ENCODE data around the gene IQCE.
"Not testable (repeated sequence)": the region's sequence is repeated elsewhere in the genome, so short reads cannot be mapped to it uniquely, and the experiment has no call there.

IQCE gene

DNA sequence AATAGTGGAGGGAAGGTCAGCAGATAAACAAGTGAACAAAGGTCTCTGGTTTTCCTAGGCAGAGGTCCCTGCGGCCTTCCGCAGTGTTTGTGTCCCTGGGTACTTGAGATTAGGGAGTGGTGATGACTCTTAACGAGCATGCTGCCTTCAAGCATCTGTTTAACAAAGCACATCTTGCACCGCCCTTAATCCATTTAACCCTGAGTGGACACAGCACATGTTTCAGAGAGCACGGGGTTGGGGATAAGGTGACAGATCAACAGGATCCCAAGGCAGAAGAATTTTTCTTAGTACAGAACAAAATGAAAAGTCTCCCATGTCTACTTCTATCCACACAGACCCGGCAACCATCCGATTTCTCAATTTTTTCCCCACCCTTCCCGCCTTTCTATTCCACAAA lies 25.2 kb upstream of the IQCE start:
- DNase-seq (ENCODE audit: low read depth), result not testable (repeated sequence)

DNA sequence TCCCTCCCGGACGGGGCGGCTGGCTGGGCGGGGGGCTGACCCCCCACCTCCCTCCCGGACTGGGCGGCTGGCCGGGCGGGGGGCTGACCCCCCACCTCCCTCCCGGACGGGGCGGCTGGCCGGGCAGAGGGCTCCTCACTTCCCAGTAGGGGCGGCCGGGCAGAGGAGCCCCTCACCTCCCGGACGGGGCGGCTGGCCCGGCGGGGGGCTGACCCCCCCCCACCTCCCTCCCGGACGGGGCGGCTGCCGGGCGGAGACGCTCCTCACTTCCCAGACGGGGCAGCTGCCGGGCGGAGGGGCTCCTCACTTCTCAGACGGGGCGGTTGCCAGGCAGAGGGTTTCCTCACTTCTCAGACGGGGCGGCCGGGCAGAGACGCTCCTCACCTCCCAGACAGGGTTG lies 24.6 kb upstream of the IQCE start:
- not testable (repeated sequence) for DNase-seq (ENCODE audit: low read depth)

DNA sequence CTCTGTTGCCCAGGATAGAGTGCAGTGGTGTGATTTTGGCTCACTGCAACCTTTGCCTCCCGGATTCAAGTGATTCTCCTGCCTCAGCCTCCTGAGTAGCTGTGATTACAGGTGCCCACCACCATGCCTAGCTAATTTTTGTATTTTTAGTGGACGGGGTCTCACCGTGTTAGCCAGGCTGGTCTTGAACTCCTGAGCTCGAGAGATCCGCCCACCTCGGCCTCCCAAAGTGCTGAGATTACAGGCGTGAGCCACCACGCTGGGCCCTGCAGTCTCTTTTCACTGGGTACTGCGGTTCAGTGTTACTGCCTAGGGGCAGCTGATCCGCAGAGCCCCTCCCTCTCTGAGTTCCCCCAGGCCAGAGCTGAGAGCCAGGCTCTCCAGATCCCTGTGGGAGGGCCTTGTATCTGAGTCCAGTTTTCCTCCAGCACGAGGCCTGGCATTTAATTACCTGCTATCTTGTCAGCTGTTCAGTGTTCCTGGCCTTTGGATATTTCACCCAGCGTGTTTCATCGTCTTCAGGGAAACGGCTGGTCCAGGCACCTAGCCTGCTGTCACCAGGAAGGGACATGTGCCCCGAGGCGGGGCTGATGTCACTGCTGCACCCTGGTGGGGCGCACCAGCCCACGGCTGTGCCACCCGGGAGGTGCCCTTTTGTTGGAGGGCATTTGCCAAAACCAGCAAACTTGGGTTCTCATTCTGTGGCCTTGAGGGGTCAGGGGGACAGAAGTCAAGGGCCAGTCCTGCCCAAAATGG lies 22.7 kb upstream of the IQCE start:
- not testable (repeated sequence) for DNase-seq (ENCODE audit: low read depth)

DNA sequence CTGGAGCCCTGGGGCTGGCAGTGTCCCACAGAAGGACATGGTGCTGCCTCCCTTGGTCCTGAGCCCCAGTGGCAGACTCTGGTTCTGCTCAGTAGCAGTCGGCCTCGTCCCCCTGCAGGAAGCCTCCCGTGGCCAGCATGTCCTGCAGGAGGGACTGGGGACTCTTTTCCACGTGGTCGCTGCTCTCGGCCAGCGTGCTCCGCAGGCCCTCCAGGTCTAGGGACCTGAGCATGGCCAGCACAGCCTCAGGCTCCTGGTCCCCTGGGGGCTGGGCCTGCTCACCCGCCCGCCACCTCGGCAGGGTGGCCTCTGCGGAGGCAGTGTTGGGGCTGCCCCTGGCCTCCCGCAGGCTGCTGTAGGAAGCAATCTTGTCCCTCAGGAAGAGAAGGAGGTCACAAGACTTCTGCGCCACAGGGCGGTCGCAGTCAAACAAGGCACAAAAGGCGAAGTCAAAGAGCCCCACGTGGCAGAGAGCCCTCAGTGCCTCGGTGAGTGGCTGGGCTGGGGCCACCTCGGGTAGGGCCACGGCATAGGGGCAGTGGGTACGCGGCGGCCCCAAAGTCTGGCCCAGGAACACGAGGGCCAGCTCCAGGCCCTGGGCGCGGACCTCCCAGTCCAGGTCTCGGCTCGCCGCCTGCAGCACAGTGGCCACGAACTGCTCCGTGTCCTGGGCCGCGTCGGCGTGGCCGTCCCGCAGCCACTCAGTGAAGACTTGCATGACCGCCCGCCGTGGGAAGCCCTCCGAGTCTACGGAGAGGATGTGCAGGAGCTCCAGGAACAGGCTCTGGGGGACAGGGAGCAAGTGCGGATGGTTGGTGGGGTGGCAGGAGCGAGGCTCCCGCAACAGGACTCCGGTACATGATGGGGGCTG lies 20.6 kb upstream of the IQCE start:
- DNase-seq (ENCODE audit: low read depth), result no peak

DNA sequence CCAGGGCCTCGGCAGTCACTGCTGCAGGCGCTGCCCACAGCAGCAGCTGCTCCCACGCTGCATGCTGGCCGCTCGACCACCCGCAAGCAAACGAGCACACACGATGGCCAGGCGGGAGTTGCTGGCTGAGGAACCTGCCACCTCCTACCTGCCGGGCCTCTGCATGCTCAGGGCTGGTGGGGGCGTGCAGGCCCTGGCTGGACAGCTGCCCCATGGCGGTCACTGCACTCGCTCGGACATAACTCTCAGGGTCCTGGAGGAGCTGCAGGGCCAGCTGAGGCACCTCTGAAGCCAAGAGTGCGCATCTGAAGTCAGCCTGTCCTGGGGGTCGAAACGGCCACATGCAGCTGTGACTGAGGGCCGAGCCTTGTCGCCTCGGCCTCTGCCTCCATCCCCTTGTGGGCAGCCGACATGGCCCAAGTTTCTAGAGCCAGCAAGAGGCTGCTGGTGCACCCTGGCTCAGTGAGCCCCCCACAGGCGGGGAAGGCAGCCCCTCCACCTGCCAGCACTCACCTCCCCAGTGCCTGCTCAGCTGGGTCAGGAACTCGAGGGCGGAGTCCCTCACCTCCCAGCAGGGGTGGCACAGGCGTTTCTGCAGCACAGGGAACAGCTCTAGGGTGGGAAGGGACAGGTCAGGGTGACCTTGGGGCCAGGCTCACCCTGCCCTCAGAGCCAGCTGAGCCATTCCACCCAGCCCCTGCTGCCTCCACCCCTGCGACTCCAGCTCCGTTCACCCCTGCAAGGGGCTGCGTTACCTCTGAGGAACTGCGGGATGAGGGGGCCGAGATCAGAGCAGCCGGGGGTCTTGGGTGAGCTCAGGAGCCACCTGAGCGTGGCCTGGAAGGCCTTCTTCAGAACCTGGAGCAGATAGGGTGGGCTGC lies 19.5 kb upstream of the IQCE start:
- DNase-seq (ENCODE audit: low read depth), result no peak

DNA sequence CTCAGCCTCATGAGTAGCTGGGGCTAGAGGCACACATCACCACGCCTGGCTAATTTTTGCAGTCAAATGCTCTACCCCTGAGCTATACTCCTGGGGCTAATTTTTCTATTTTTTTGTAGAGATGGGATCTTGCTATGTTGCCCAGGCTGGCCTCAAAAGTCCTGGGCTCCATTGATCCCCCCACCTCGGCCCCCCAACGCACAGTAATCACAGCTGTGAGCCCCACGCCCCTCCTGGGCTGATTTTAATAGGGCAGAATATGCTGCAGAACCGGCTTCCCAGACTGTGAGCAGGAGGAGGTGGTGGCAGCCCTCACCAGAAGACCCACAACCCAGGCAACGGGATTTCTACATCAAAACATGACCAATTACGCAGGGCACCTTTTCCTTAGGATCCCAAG lies 18.6 kb upstream of the IQCE start:
- DNase-seq (ENCODE audit: low read depth), result no peak

DNA sequence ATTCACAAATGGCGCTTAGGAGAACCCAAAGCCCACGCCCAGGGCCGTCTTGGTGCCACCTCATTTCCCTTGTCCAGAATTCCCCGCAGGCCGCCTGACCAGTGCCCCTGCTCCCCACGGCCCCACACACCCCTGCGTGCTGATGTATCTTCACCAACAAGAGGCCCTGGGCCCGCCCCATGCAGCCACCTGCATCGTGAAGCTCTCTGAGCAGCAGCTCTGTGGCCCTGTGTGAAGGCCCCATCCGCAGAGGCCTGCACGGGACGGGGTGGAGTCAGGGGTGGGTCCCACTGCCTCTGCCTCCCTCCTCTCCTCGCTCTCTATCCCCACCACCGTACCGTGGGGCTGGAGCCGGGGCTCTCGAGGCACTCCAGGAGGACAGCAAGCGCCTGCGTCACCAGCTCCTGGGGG lies 18.1 kb upstream of the IQCE start:
- no peak for DNase-seq (ENCODE audit: low read depth)

DNA sequence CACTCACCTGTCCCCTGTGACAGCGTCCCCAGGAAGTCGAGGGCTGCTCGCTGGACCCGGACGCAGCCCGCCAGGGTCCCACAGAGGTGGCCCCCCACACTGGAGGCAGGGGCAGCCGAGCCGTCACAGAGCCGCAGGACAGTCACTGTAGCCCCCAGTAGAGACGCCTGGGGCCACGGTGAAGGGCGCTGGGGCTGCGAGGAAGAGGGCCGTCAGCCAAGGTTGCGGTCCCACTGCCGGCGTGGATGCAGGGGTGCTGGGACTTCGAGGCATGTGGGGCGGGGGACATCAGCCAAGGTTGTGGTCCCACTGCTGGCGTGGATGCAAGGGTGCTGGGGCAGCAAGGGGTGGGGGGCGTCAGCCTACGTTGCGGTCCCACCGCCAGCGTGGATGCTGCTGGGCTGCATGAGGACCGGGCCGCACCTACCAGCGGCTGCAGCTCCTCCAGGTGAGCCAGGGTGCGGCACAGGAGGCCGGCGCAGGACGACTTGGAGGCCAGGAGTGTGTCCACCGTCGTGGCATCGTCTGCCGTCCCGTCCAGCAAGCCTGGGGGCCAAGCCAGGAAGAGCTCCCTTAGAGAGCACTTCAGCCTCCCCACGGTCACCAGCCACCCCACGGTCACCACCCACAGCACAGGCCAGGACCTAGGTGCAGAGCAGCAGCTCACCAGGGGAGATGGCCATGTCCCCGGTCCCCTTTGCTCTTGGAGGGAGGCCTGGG lies 17.3 kb upstream of the IQCE start:
- DNase-seq (ENCODE audit: low read depth), result no peak

DNA sequence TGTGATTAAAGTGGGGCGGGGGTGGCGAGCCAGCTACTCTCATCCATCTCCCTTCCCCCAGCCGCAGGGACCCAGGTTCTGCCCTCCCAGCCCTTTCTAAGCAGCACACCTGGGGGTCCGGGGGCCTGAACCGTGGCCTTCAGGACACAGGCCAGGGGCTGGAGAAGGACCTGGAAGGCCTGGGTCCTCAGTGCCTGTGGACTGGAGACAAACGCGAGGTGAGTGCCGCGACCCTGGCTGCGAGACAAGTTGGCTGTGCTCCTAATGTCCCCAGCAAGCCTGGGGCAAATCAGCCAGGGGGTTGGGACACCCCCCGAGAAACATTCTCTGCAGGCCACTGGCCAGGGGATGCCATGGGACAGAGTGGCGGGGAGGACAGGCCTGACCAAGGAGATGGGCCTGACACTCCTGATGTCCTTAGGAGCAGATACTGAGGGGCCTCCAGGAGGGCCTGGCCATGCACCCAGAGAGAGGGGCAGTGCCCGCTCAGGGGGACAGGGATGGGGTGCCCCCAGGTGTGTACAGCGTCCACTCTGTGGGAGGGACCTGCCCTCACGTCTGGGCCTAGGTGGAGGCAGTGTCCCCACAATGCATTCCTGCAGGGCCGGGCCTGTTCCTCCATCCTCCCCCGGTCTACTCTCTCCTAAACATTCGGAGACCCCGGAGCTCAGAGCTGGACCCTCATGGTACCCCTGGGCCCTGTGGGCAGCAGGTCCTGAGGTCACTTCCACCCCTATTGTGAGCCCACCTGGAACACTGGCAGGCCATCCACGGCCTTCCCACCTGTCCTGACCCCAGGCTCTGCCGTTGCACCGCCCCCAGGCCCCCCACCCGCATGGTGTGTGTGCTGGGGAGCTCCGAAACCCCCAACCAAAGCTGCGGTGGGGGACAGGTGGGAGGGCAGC lies 16.5 kb upstream of the IQCE start:
- no peak for DNase-seq (ENCODE audit: low read depth)

DNA sequence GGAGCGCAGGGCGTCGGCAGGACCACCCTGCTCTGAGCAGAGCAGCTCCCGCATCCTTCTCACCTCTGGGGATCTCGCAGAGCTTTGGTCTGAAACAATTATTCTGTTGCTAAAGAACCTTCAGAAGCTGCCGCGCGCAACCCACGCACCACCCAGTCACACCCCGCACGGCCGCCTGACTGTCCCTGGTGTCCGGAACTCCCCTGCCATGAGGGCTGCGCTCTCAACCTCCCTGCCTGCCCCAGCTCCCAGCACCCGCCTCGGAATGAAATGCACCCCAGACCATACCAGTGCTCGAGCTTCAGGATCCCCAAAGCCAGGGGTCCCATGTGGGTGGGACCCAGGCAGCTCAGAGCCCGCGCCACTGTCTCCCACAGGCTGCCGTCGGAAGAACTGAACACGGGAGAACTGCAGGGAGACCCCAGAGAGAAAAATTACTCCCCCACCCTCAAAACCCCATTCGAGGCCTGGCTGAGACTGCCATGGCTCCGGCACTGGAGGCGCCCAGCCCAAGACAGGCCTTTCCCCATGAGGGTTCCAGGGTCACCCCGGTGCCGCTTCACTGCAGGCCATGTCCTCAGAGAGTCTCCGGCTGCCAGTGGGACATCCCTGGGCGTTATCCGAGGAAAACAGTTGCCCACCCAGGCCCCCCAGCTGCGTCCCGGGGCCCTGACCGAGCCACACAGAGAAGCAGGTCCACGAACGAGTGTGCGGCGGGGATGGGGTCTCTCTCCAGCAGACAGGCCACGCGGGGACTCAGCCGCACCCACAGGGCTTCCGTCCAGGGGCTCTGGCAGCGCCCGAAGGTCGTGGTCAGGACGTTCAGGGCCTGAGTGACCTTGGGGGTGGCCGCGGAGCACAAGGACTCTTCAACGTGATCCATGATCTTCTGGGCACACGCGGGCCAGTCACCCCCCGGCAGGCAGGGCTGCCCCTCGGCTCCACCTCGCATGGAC lies 15.6 kb upstream of the IQCE start:
- no peak for DNase-seq (ENCODE audit: low read depth)

DNA sequence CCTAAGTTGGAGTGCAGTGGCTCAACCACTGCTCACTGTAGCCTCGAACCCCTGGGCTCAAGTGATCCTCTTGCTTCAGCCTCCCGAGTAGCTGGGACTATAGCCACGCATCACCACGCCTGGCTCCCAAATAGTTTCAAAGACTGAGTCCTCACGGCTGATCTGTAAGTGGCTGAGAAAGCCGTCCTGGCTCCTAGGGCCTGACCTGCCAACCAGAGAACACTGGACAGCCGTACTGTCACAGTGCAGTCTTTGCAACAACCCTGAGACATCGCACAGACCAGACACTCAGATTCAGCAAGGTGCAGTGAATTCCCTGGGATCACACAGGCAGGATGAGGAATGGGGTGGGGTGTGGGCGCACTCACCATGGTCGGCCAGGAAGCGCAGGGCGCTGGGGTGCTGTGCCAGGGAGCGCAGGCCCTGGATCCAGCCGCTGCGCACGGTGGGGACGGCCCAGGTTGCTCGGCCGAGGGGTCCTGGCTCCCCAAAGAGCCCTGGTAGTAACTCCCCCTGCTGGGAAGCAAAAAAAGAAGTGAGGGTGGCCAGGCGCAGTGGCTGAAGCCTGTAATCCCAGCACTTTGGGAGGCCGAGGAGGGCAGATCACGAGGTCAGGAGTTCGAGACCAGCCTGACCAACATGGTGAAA lies 14.1 kb upstream of the IQCE start:
- no peak for DNase-seq (ENCODE audit: low read depth)

DNA sequence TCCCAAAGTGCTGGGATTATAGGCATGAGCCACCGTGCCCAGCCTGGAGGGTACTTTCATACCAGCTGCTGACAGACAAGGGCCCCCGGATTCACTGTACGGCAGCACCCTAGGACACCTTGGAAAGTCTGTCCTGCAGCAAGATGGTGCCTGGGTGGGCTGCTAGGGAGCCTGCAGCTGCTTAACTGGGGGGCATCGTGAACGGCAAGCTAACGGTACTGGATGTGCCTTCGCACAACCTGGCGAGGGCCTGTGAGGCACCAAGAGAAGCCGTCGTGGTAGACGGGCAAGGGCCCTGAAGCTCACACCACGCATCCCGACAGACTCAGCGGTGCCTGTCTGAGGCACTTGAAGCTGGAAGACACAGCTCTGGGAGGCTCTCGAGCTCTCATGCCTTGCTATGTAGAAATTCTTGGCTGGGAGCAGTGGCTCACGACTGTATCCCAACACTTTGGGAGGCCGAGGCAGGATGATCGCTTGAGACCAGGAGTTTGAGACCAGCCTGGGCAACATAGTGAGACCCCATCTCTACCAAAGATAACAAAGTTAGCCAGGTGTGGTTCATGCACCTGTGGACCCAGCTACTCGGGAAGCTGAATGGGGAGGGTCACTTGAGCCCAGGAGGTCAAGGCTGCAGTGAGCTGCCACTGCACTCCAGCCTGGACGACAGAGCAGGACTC lies 12.9 kb upstream of the IQCE start:
- DNase-seq (ENCODE audit: low read depth), result no peak

DNA sequence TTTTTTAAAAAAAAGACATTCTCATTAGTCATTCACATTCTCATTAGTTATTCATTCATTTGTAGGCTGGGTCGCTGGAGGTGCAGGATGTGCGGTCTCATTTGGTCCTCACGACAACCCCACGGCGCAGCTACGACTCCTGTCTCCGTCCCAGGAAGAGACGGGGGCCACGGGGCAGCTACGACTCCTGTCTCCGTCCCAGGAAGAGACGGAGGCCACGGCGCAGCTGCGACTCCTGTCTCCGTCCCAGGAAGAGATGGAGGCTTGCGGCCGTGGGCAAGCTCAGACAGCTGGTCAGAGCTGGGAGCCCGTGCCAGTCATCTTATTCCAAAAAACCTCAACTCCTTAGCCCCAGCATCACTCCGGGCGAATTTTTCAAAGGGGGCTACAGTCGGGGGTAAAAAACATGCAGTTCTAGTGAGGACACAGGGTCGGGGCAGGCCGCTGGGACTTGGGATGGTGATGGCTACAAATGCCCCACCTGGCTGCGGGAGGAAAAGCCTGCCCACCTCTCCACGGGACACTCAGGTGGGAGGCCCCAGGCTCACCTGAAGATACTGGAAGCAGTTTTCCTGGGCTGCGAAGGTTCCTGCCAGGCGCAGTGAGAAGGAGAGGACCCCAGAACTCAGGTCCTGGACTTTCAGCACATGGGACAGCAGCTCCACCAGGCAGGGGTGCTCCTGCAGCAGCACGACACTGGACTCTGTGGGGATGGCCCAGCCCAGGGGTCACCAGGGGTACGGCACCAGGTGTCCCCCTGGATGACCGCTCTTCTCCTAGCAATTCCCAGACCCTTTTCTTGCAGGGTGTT lies 11.8 kb upstream of the IQCE start:
- no peak for DNase-seq (ENCODE audit: low read depth)

DNA sequence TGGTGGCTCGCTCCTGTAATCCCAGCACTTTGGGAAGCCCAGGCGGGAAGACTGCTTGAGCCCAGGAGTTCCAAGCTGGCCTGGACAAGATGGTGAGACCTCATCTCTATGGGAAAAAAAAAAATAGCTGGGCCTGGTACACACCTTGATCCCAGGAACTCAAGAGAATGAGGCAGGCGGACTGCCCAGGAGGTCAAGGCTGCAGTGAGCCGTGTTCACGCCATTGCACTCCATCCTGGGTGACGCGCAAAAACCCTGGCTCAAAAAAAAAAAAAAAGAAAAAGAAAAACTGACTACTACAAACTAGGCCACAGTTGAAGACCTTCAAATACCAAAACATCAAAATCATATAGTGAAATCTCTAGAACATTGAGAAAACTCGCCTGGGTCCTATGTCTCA lies 7.4 kb upstream of the IQCE start:
- DNase-seq (ENCODE audit: low read depth), result no peak

DNA sequence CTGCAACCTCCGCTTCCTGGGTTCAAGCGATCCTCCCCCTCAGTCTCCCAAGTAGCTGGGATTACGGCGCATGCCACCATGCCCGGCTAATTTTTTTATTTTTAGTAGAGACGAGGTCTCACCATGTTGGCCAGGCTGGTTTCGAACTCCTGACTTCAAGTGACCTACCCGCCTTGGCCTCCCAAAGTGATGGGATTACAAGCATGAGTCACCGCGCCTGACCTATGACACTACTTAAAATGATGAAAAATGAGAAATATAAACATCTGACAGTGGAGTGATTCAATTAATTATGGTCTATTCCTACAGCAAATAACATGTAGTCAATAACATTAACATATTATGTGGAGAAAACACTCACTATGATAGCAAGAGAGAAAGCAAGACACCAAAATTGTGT lies 5.7 kb upstream of the IQCE start:
- DNase-seq (ENCODE audit: low read depth), result no peak

DNA sequence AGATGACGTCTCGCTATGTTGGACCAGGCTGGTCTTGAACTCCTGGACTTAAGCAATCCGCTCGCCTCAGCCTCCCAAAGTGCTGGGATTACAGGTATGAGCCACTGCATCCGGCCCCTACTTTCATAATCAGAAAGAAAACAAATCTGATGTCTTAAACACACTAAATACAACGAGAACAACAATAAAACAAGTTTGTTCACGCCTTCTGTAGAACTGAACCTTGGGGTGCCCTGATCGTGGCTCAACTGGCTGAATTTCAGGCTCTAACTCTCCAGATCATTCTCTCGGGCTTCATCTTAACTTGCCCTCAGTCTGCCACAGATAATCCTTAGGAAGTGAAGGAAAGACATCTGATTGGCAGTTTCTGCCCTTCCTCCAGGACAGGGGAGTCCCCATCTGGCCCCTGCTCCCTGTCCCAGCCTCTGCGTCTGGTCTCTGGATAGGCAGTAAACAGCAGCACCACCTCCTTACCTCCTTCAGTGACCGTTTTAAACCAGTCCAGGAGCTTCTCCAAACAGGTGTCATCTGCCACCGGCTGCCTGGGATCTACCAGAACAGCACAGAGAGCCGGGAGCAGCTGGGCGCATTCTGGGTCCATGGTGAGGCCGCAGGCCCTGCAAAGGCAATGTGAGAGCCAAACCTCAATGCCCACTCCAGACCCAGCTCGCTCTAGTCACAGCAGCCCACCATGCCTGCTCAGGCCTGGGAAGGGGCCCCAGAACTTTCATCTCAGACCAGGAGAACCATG lies 4.8 kb upstream of the IQCE start:
- DNase-seq (ENCODE audit: low read depth), result no peak

DNA sequence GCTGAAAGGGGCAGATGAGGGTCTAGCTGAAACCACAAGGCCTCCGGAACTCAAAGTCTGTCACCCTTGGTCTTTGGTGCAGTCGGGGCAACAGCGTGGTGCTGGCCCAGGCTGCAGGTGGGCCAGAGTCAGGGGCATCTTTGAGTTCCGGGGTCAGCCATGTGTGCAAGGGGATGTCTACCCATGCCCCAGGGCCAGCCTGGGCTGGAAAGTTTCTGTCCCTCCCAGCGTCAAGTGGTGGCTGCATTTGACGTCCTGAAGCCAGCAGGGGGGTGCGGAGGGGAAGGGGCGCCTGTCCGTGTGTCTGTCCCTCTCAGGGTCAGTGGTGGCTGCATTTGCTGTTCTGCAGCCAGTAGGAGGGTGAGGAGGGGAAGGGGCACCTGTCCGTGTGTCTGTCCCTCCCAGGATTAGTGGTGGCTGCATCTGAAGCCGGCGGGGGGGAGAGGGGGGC lies 4.1 kb upstream of the IQCE start:
- DNase-seq (ENCODE audit: low read depth), result no peak
